Trophoblast cell (in vitro differentiated cells and primary cell): Measurements from ENCODE around the gene MYO5B.

Experiments used
- DNase-seq, 2 donors: peaks; one replicate each; pipeline ENCODE4 v3.0.0-alpha.2; 2016
- H2AFZ ChIP-seq: 2 replicates; pipeline ENCODE4 v1.6.1; 2013; ENCODE audit warnings: low read length, moderate library complexity, mild to moderate bottlenecking; ENCODE audit not compliant: insufficient read depth, poor library complexity
- H2AK5ac ChIP-seq: 2 replicates; pipeline ENCODE4 v1.6.1; 2013; ENCODE audit warnings: mild to moderate bottlenecking, low read length
- H2BK120ac ChIP-seq: 2 replicates; pipeline ENCODE4 v1.6.1; 2013; ENCODE audit warnings: low read length, mild to moderate bottlenecking, moderate library complexity; ENCODE audit not compliant: insufficient read depth, poor library complexity
- H2BK12ac ChIP-seq: 2 replicates; pipeline ENCODE4 v1.6.1; 2013; ENCODE audit warnings: mild to moderate bottlenecking, low read length, moderate library complexity
- H2BK5ac ChIP-seq: 2 replicates; pipeline ENCODE4 v1.6.1; 2013; ENCODE audit warnings: low read length, low read depth, moderate library complexity, mild to moderate bottlenecking; ENCODE audit not compliant: poor library complexity
- H3K14ac ChIP-seq: 2 replicates; pipeline ENCODE4 v1.6.1; 2013; ENCODE audit warnings: mild to moderate bottlenecking, low read length
- H3K18ac ChIP-seq: 2 replicates; pipeline ENCODE4 v1.6.1; 2013; ENCODE audit warnings: mild to moderate bottlenecking, low read length
- H3K23ac ChIP-seq: 2 replicates; pipeline ENCODE4 v1.6.1; 2013; ENCODE audit warnings: low read length
- H3K27ac ChIP-seq: 2 replicates; pipeline ENCODE4 v1.5.1; 2013; ENCODE audit warnings: low read depth, mild to moderate bottlenecking, inconsistent platforms, low read length, moderate library complexity
- H3K27me3 ChIP-seq: 2 replicates; pipeline ENCODE4 v1.6.1; 2013; ENCODE audit warnings: inconsistent platforms, mild to moderate bottlenecking, low read length, moderate library complexity; ENCODE audit not compliant: insufficient read depth
- H3K36me3 ChIP-seq, 2 experiments: 1 replicate in 1 of 2; 2 replicates in 1 of 2; pipeline ENCODE4 v1.6.1; 2013; ENCODE audit warnings: low read length in 2 of 2, mild to moderate bottlenecking in 2 of 2, moderate library complexity in 1 of 2; ENCODE audit not compliant: insufficient read depth in 2 of 2, control insufficient read depth in 1 of 2
- H3K4ac ChIP-seq: 2 replicates; pipeline ENCODE4 v1.6.1; 2013; ENCODE audit warnings: low read depth, mild to moderate bottlenecking, low read length, moderate library complexity
- H3K4me1 ChIP-seq, 2 experiments: 1 replicate in 1 of 2; 2 replicates in 1 of 2; pipeline ENCODE4 v1.6.1; 2013; ENCODE audit warnings: low read length in 2 of 2, mild to moderate bottlenecking in 2 of 2, moderate library complexity in 1 of 2; ENCODE audit not compliant: insufficient read depth in 2 of 2, control insufficient read depth in 1 of 2
- H3K4me2 ChIP-seq: 2 replicates; pipeline ENCODE4 v1.6.1; 2013; ENCODE audit warnings: inconsistent platforms, mild to moderate bottlenecking, low read length, moderate library complexity
- H3K4me3 ChIP-seq: 2 replicates; pipeline ENCODE4 v1.5.1; 2013; ENCODE audit warnings: mild to moderate bottlenecking, low read depth, low read length, inconsistent platforms
- H3K79me1 ChIP-seq: one replicate; pipeline ENCODE4 v1.6.1; 2013; ENCODE audit warnings: low read length
- H3K79me2 ChIP-seq: 2 replicates; pipeline ENCODE4 v1.6.1; 2013; ENCODE audit warnings: low read length, mild to moderate bottlenecking; ENCODE audit not compliant: control insufficient read depth, insufficient read depth, poor library complexity
- H3K9ac ChIP-seq: 2 replicates; pipeline ENCODE4 v1.6.1; 2013; ENCODE audit warnings: mild to moderate bottlenecking, low read length
- H3K9me3 ChIP-seq: 2 replicates; pipeline ENCODE4 v1.6.1; 2013; ENCODE audit warnings: low read depth, mild to moderate bottlenecking, control low read depth, inconsistent platforms, low read length; ENCODE audit not compliant: insufficient read depth
- H4K12ac ChIP-seq: 2 replicates; pipeline ENCODE4 v1.6.1; 2013; ENCODE audit warnings: low read depth, mild to moderate bottlenecking, low read length, moderate library complexity
- H4K8ac ChIP-seq: 2 replicates; pipeline ENCODE4 v1.6.1; 2013; ENCODE audit warnings: low read depth, mild to moderate bottlenecking, low read length, moderate library complexity
- H4K91ac ChIP-seq: one replicate; pipeline ENCODE4 v1.6.1; 2013; ENCODE audit warnings: low read depth, mild to moderate bottlenecking, low read length, moderate library complexity
- WGBS: extraction: QIAGEN DNeasy Blood & Tissue Kit; methylation state at CpG from one replicate; pipeline ENCODE4 v1.1.7; 2013; ENCODE audit warnings: missing lambda C conversion rate; ENCODE audit not compliant: insufficient read length, insufficient coverage; ENCODE audit errors: extremely low coverage; 5-methylcytosine and 5-hydroxymethylcytosine counted together

The MYO5B gene

DNA sequence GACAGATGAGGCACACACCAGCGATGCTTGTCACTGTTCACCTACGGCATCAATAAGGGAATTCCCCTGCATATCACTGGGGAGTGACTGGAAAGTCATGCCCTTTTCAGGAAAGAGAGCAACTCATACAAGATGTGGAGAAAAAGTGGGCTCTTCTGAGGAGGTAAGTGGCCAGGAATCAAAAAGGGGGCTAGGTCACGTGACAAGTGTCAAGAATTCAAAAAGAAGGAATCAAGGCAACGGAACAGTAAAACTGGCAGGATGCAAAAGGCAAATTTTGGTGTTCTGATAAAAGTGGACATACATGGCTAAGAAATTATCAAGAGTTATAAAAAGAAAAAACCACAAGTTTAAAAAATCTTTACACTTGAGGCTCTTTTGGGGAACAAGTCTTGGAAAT, 190.9 kb downstream of the MYO5B start:
- H3K36me3 ChIP-seq, result peaks cover 0 to 3% of the 10 kb centered on the region in 2 experiments
- H2BK120ac ChIP-seq, result no peak overlapping the region
- no peak for DNase-seq
- H4K8ac ChIP-seq, result no peak overlapping the region
- no peak overlapping the region for H3K18ac ChIP-seq
- H4K12ac ChIP-seq, result no peak overlapping the region
- H4K91ac ChIP-seq, result no peak overlapping the region
- no peak overlapping the region for H2BK5ac ChIP-seq
- no peak overlapping the region for H3K4me3 ChIP-seq
- H3K14ac ChIP-seq, result no peak overlapping the region
- H3K23ac ChIP-seq, result peak overlapping the region; percentile 17
- H3K27me3 ChIP-seq, result no peaks in the 10 kb centered on the region
- no peak overlapping the region for H2BK12ac ChIP-seq
- no peak overlapping the region for H3K27ac ChIP-seq
- no peaks in the 10 kb centered on the region for H3K79me1 ChIP-seq
- no peak overlapping the region for H3K4ac ChIP-seq
- H3K4me2 ChIP-seq, result no peak overlapping the region
- no peak overlapping the region for H3K9ac ChIP-seq
- H3K79me2 ChIP-seq, result no peaks in the 10 kb centered on the region
- no peak overlapping the region for H2AFZ ChIP-seq
- H3K9me3 ChIP-seq, result peaks cover 5% of the 10 kb centered on the region
- no CpG with 5 or more reads among the region's 4 CpGs for WGBS
- H3K4me1 ChIP-seq, result no peaks in the 10 kb centered on the region
- no peak overlapping the region for H2AK5ac ChIP-seq

DNA sequence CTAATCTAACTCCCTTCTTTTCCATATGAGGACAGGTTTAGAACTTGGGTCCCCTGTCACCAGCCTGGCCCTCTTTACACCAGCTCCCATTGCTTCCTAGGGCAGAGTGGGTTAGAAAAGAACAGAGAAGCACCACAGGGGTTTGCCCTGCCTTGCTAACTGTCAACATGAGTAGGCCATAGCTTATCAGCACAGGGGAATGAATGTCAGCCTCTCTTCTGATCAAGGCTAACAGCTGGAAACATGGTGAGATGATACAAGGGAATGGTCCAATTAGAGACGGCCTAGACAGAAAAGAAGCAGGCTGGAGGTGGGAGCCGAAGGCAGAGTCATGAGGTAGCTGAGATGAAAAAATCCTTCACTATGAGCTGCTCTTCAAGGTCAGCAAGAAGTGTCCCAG, 192.2 kb downstream of the MYO5B start:
- Histone ChIP-seq H3K27ac (no peak overlapping the region), H3K27me3 (no peaks in the 10 kb centered on the region), H3K4me3 (no peak overlapping the region), H3K9ac (no peak overlapping the region), H2BK5ac (no peak overlapping the region), H4K91ac (no peak overlapping the region), H3K79me2 (no peaks in the 10 kb centered on the region), H3K18ac (no peak overlapping the region), H3K79me1 (no peaks in the 10 kb centered on the region), H3K4ac (no peak overlapping the region), H2AFZ (no peak overlapping the region), H2BK120ac (no peak overlapping the region), H4K8ac (no peak overlapping the region), H2AK5ac (no peak overlapping the region), H3K9me3 (peaks cover 2% of the 10 kb centered on the region), H3K36me3 (peaks cover 0 to 3% of the 10 kb centered on the region in 2 experiments), H3K14ac (no peak overlapping the region), H3K4me2 (no peak overlapping the region), H3K23ac (no peak overlapping the region), H2BK12ac (no peak overlapping the region), H3K4me1 (no peaks in the 10 kb centered on the region), H4K12ac (no peak overlapping the region)
- DNase-seq, result no peak
- no CpG with 5 or more reads among the region's 2 CpGs for WGBS

DNA sequence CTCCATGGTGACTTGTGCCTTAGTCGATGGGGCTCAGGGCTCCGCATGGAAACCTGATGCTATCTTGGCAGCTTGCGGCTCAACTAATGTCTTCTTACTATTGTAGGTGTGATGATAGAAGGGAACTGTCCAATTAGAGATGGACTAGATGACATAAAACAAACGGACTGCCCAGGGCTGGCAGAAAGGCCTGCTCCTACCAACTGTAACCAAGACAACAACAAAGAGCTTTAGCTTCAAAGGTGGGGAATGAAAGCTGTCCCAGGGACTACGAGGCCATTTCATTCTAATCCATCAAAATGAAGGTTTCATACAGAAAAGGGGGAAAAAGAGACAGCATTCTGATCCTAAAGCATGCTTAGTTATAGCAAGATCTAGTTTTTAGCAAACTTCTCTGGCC, 194.7 kb downstream of the MYO5B start:
- Histone ChIP-seq H2BK5ac (no peak overlapping the region), H2AFZ (no peak overlapping the region), H3K27me3 (no peaks in the 10 kb centered on the region), H2BK120ac (no peak overlapping the region), H3K18ac (no peak overlapping the region), H2BK12ac (no peak overlapping the region), H4K91ac (no peak overlapping the region), H3K4me3 (no peak overlapping the region), H3K4me2 (no peak overlapping the region), H3K79me2 (no peaks in the 10 kb centered on the region), H4K8ac (no peak overlapping the region), H3K27ac (no peak overlapping the region), H3K36me3 (peaks cover 0 to 3% of the 10 kb centered on the region in 2 experiments), H3K14ac (no peak overlapping the region), H3K9ac (no peak overlapping the region), H3K4me1 (no peaks in the 10 kb centered on the region), H2AK5ac (no peak overlapping the region), H3K23ac (no peak overlapping the region), H3K79me1 (no peaks in the 10 kb centered on the region), H4K12ac (no peak overlapping the region), H3K4ac (no peak overlapping the region), H3K9me3 (peaks cover 2% of the 10 kb centered on the region)
- DNase-seq, result no peak
- WGBS, result no CpG with 5 or more reads among the region's 5 CpGs

DNA sequence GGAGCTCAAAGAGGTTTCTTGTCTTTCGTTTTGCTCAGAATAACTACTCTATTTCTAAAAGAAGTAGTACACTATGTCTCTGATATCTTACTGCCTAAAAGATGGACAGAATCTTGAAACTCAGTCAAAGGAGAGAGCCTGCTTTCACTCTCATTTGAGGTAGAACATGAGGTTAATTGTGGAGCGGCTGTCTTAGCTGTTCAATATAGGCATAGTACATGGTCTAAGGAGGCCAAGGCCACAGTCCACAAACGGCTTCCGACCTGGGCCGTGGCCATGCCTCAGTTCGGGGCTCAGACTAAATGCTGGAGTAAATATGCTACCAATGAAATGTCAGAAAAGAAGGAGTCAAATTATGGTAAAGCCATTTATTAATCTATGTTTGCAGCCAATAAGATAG, 195.8 kb downstream of the MYO5B start:
- Histone ChIP-seq H2AFZ (no peak overlapping the region), H3K4me3 (no peak overlapping the region), H3K14ac (no peak overlapping the region), H3K79me1 (no peaks in the 10 kb centered on the region), H2BK12ac (no peak overlapping the region), H3K4ac (no peak overlapping the region), H3K18ac (no peak overlapping the region), H3K4me1 (no peaks in the 10 kb centered on the region), H2BK5ac (no peak overlapping the region), H3K4me2 (no peak overlapping the region), H4K8ac (no peak overlapping the region), H3K36me3 (peaks cover 0 to 3% of the 10 kb centered on the region in 2 experiments), H4K91ac (no peak overlapping the region), H3K9ac (no peak overlapping the region), H3K27me3 (no peaks in the 10 kb centered on the region), H3K79me2 (no peaks in the 10 kb centered on the region), H4K12ac (no peak overlapping the region), H2AK5ac (no peak overlapping the region), H3K9me3 (peaks cover 2% of the 10 kb centered on the region), H3K27ac (no peak overlapping the region), H3K23ac (no peak overlapping the region), H2BK120ac (no peak overlapping the region)
- WGBS, result no CpG with 5 or more reads among the region's 6 CpGs
- DNase-seq, result no peak
